H1 (cell line): ENCODE results near the gene MTPN. TPM values are rescaled to one million over a fixed set of nuclear protein-coding genes. Genes with fewer than 3 reads are reported as not detected.

ENCODE experiments used
- CTCF ChIA-PET: fragments of 300-600 bp; sonication (Branson Sonifier 250); formaldehyde crosslinking; loops from one replicate; lab custom pipeline; 2021; ENCODE audit not compliant: partially characterized antibody; lab: Charles Lee
- POLR2A ChIA-PET: fragments of 300-600 bp; sonication (Branson Sonifier 250); formaldehyde crosslinking; loops from one replicate; lab custom pipeline; 2021; ENCODE audit warnings: inconsistent platforms; ENCODE audit not compliant: partially characterized antibody; lab: Charles Lee
- DNase-seq, 2 experiments: peaks; one replicate each; pipeline versions ENCODE4 v3.0.0 to v3.0.0-alpha.2; 2010 to 2022; ENCODE audit warnings: low spot score in 2 of 2, low read depth in 1 of 2, mixed read lengths in 1 of 2
- FAIRE-seq: peaks from 2 replicates; lab custom pipeline; 2011; peaks lifted over from hg19 to GRCh38; lab: Jason Lieb, UNC
- H2AFZ ChIP-seq: 2 replicates; pipeline ENCODE4 v1.8.1; 2012; ENCODE audit warnings: low read length, inconsistent platforms
- H2AK5ac ChIP-seq: 2 replicates; pipeline ENCODE4 v1.6.1; 2013; ENCODE audit warnings: low read depth, low read length
- H2BK120ac ChIP-seq: replicated peaks from 2 replicates; pipeline ENCODE3; 2013; ENCODE audit warnings: low read depth, low read length, inconsistent platforms
- H2BK12ac ChIP-seq: 2 replicates; pipeline ENCODE4 v1.6.1; 2013; ENCODE audit warnings: low read depth, low read length
- H2BK15ac ChIP-seq: 2 replicates; pipeline ENCODE4 v1.6.1; 2013; ENCODE audit warnings: low read length
- H2BK20ac ChIP-seq: 2 replicates; pipeline ENCODE4 v1.6.1; 2013; ENCODE audit warnings: low read length
- H2BK5ac ChIP-seq: 2 replicates; pipeline ENCODE4 v1.6.1; 2013; ENCODE audit warnings: low read depth, low read length
- H3K14ac ChIP-seq: 2 replicates; pipeline ENCODE4 v1.6.1; 2013; ENCODE audit warnings: inconsistent platforms; ENCODE audit not compliant: insufficient read length
- H3K18ac ChIP-seq: 2 replicates; pipeline ENCODE4 v1.6.1; 2013; ENCODE audit warnings: low read length; ENCODE audit errors: extremely low read depth
- H3K23ac ChIP-seq: 2 replicates; pipeline ENCODE4 v1.6.1; 2013; ENCODE audit warnings: inconsistent platforms; ENCODE audit not compliant: insufficient read length
- H3K23me2 ChIP-seq: 2 replicates; pipeline ENCODE4 v1.6.1; 2013; ENCODE audit warnings: low read depth, low read length
- H3K27ac ChIP-seq: 2 replicates; pipeline ENCODE4 v1.6.1; 2011; ENCODE audit warnings: low read depth, low read length, inconsistent platforms
- H3K27me3 ChIP-seq, 4 experiments: replicated peaks in 1 of 4; 1 replicate in 1 of 4; 2 replicates in 3 of 4; pipeline versions ENCODE4 v1.6.1 to v1.8.1; 2011 to 2013; ENCODE audit warnings: low read length in 3 of 4, mild to moderate bottlenecking in 3 of 4, inconsistent platforms in 2 of 4, mixed read lengths in 2 of 4, moderate library complexity in 1 of 4; ENCODE audit not compliant: control insufficient read depth in 3 of 4, insufficient read depth in 3 of 4; ENCODE audit errors: extremely low read depth in 1 of 4
- H3K36me3 ChIP-seq, 4 experiments: 2 replicates each; pipeline versions ENCODE4 v1.6.1 to v1.8.1; 2011 to 2013; ENCODE audit warnings: mild to moderate bottlenecking in 4 of 4, low read length in 3 of 4, moderate library complexity in 2 of 4, control low read depth in 1 of 4, inconsistent platforms in 1 of 4; ENCODE audit not compliant: insufficient read depth in 4 of 4, control insufficient read depth in 2 of 4
- H3K4ac ChIP-seq: replicated peaks from 2 replicates; pipeline ENCODE3; 2013; ENCODE audit warnings: low read length, low read depth, mixed read lengths, inconsistent platforms; ENCODE audit not compliant: insufficient read length
- H3K4me1 ChIP-seq, 4 experiments: replicated peaks in 1 of 4; 1 replicate in 1 of 4; 2 replicates in 3 of 4; pipeline versions ENCODE4 v1.6.1 to v1.8.1; 2011 to 2013; ENCODE audit warnings: low read length in 3 of 4, inconsistent platforms in 2 of 4, mixed read lengths in 1 of 4; ENCODE audit not compliant: insufficient read depth in 4 of 4, control insufficient read depth in 3 of 4
- H3K4me2 ChIP-seq, 2 experiments: 2 replicates each; pipeline versions ENCODE4 v1.6.1 to v1.8.1; 2011 to 2013; ENCODE audit warnings: low read depth in 2 of 2, low read length in 2 of 2, control low read depth in 1 of 2, inconsistent platforms in 1 of 2, mild to moderate bottlenecking in 1 of 2; ENCODE audit not compliant: insufficient read depth in 1 of 2
- H3K4me3 ChIP-seq, 4 experiments: fragments of 200-600, 300-600 bp in 1 of 4; sonication (generic), shearing (Covaris generic), sonication (Bioruptor Twin) in 1 of 4; 2 replicates each; pipeline versions ENCODE4 v1.5.1 to v1.8.1; 2011 to 2016; ENCODE audit warnings: low read length in 4 of 4, low read depth in 3 of 4, control low read depth in 2 of 4, inconsistent platforms in 2 of 4, mild to moderate bottlenecking in 2 of 4, mixed read lengths in 1 of 4, moderate library complexity in 1 of 4; ENCODE audit not compliant: insufficient read depth in 2 of 4; ENCODE audit errors: extremely low read depth in 1 of 4
- H3K56ac ChIP-seq: replicated peaks from 2 replicates; pipeline ENCODE3; 2013; ENCODE audit warnings: low read depth, mild to moderate bottlenecking, mixed read lengths, low read length, inconsistent platforms; ENCODE audit not compliant: insufficient read length
- H3K79me1 ChIP-seq: 2 replicates; pipeline ENCODE4 v1.6.1; 2013; ENCODE audit warnings: low read depth, low read length, control low read depth
- H3K79me2 ChIP-seq, 2 experiments: 2 replicates each; pipeline versions ENCODE4 v1.6.1 to v1.8.1; 2012 to 2013; ENCODE audit warnings: low read length in 2 of 2, mild to moderate bottlenecking in 2 of 2, inconsistent platforms in 1 of 2; ENCODE audit not compliant: insufficient read depth in 2 of 2, control insufficient read depth in 1 of 2
- H3K9ac ChIP-seq, 4 experiments: replicated peaks in 1 of 4; 1 replicate in 1 of 4; 2 replicates in 3 of 4; pipeline versions ENCODE4 v1.6.1 to v1.8.1; 2011 to 2013; ENCODE audit warnings: low read depth in 3 of 4, low read length in 3 of 4, control low read depth in 2 of 4, mild to moderate bottlenecking in 2 of 4, moderate library complexity in 2 of 4, inconsistent platforms in 1 of 4; ENCODE audit errors: extremely low read depth in 1 of 4
- H3K9me3 ChIP-seq, 2 experiments: 2 replicates each; pipeline versions ENCODE4 v1.6.1 to v1.8.1; 2012 to 2013; ENCODE audit warnings: mild to moderate bottlenecking in 2 of 2, moderate library complexity in 2 of 2, control low read depth in 1 of 2, inconsistent platforms in 1 of 2, low read depth in 1 of 2, low read length in 1 of 2, mixed read lengths in 1 of 2; ENCODE audit not compliant: insufficient read depth in 2 of 2
- H4K20me1 ChIP-seq, 2 experiments: replicated peaks in 1 of 2; 2 replicates each; pipeline versions ENCODE3 to v1.8.1; 2011 to 2013; ENCODE audit warnings: inconsistent platforms in 2 of 2, low read length in 2 of 2, mild to moderate bottlenecking in 1 of 2; ENCODE audit not compliant: insufficient read depth in 2 of 2, control insufficient read depth in 1 of 2
- H4K5ac ChIP-seq: 2 replicates; pipeline ENCODE4 v1.6.1; 2013; ENCODE audit warnings: low read length, low read depth, mixed read lengths, inconsistent platforms; ENCODE audit not compliant: insufficient read length
- H4K8ac ChIP-seq: 2 replicates; pipeline ENCODE4 v1.8.0; 2013; ENCODE audit warnings: mild to moderate bottlenecking, moderate library complexity, low read length, inconsistent platforms; ENCODE audit not compliant: insufficient read depth; ENCODE audit errors: extremely low read depth
- H4K91ac ChIP-seq: replicated peaks from 2 replicates; pipeline ENCODE3; 2013; ENCODE audit warnings: low read length, mixed read lengths, inconsistent platforms; ENCODE audit not compliant: insufficient read length
- ATF3 ChIP-seq: IDR thresholded peaks from 2 replicates; pipeline ENCODE4 v1.6.1; 2011; ENCODE audit warnings: low read depth, mild to moderate bottlenecking, low read length; ENCODE audit not compliant: insufficient read depth
- BRCA1 ChIP-seq: IDR thresholded peaks from 2 replicates; pipeline ENCODE4 v1.6.1; 2012; ENCODE audit warnings: low read depth, low read length, improper control_type of control experiment
- HDAC6 ChIP-seq: IDR thresholded peaks from one replicate; pipeline ENCODE4 v1.7.1; 2012; ENCODE audit warnings: low read depth, mild to moderate bottlenecking, inconsistent platforms, low read length, moderate library complexity
- POU5F1 ChIP-seq: IDR thresholded peaks from 2 replicates; pipeline ENCODE4 v1.6.1; 2011; ENCODE audit warnings: low read depth, mild to moderate bottlenecking, low read length, moderate library complexity
- SIRT6 ChIP-seq: IDR thresholded peaks from one replicate; pipeline ENCODE4 v1.7.1; 2012; ENCODE audit warnings: low read length, inconsistent platforms
- SRF ChIP-seq: IDR thresholded peaks from 2 replicates; pipeline ENCODE4 v1.6.1; 2011; ENCODE audit warnings: mild to moderate bottlenecking, low read depth, low read length, moderate library complexity
- TAF1 ChIP-seq: IDR thresholded peaks from 2 replicates; pipeline ENCODE4 v1.6.1; 2011; ENCODE audit warnings: mild to moderate bottlenecking, low read depth, low read length
- TAF7 ChIP-seq: optimal IDR thresholded peaks from 2 replicates; pipeline ENCODE3; 2011; ENCODE audit warnings: low read depth, mild to moderate bottlenecking, inconsistent platforms, low read length, moderate library complexity, borderline replicate concordance
- YY1 ChIP-seq: IDR thresholded peaks from 2 replicates; pipeline ENCODE4 v1.6.1; 2011; ENCODE audit warnings: low read depth, mild to moderate bottlenecking, low read length
- polyA plus RNA-seq, 7 experiments: library from polyadenylated mRNA; depleted of rRNA in 3 of 7; stranded (reverse) in 5 of 7; unstranded in 2 of 7; fragments of >200 nt in 5 of 7; fragments of 200-250 nt in 2 of 7; gene quantifications; 1 replicate in 5 of 7; 2 replicates in 1 of 7; 4 replicates in 1 of 7; pipeline versions ENCODE4 v1.2.1 to v1.2.3, GENCODE V29; 2011 to 2013; ENCODE audit warnings: missing spikeins in 2 of 7, mixed read lengths in 2 of 7
- total RNA-seq: library from RNA; stranded (reverse); fragmentation: NEBNext Ultra II Directional; extraction: Animal tissue kit (Norgen Biotek cat#: 25700); gene quantifications from 2 replicates; pipeline ENCODE4 v1.2.1, GENCODE V29; 2021
- TF ChIP-seq, protein P1 (sequence below): IDR thresholded peaks from 2 replicates; pipeline ENCODE4 v1.6.1; 2012; ENCODE audit warnings: low read length, inconsistent platforms

The MTPN gene
- total and polyA plus RNA-seq, 2 of the 8 experiments (the other 6 are each of a cell fraction or from before 2014, with no cell fraction given) = 33.0 to 101 TPM

- H2BK120ac ChIP-seq = no peak overlapping the region
- FAIRE-seq = no peak
- peaks cover 2 to 21% of the 10 kb centered on the region in 2 experiments; a peak in 3 of 4 replicates for H3K79me2 ChIP-seq
- H3K9me3 ChIP-seq = no peaks in the 10 kb centered on the region
- no peak overlapping the region for H3K9ac ChIP-seq
- H2BK15ac ChIP-seq = no peak overlapping the region
- no peaks in the 10 kb centered on the region for H3K27me3 ChIP-seq
- H3K14ac ChIP-seq = no peak overlapping the region
- H2BK5ac ChIP-seq = no peak overlapping the region
- H2AK5ac ChIP-seq = no peak overlapping the region
- H3K36me3 ChIP-seq = peaks cover 0 to 3% (median 0%) of the 10 kb centered on the region in 4 experiments; a peak in 1 of 8 replicates
- no peak overlapping the region for H4K5ac ChIP-seq
- H3K4me2 ChIP-seq = no peak overlapping the region
- no peak overlapping the region for H3K18ac ChIP-seq
- H2BK20ac ChIP-seq = no peak overlapping the region
- ChIA-PET POLR2A (no interaction called here), CTCF (no interaction called here)
- no peak overlapping the region for H3K27ac ChIP-seq
- H3K79me1 ChIP-seq = no peaks in the 10 kb centered on the region
- no peak overlapping the region for H3K4me3 ChIP-seq
- no peak overlapping the region for H4K8ac ChIP-seq
- no peak overlapping the region for H2BK12ac ChIP-seq
- no peak for DNase-seq
- H2AFZ ChIP-seq = no peak overlapping the region
- peaks cover 2% of the 10 kb centered on the region for H3K23me2 ChIP-seq
- H4K91ac ChIP-seq = no peak overlapping the region
- H3K23ac ChIP-seq = no peak overlapping the region
- peaks cover 0 to 8% (median 2%) of the 10 kb centered on the region in 4 experiments; a peak in 3 of 7 replicates for H3K4me1 ChIP-seq
- H3K4ac ChIP-seq = no peak overlapping the region
- no peaks in the 10 kb centered on the region for H4K20me1 ChIP-seq
- H3K56ac ChIP-seq = no peak overlapping the region
- no peak for TF ChIP-seq BRCA1
- no peak for TF ChIP-seq SRF
- no peak for TF ChIP-seq HDAC6
- TF ChIP-seq, protein P1, sequence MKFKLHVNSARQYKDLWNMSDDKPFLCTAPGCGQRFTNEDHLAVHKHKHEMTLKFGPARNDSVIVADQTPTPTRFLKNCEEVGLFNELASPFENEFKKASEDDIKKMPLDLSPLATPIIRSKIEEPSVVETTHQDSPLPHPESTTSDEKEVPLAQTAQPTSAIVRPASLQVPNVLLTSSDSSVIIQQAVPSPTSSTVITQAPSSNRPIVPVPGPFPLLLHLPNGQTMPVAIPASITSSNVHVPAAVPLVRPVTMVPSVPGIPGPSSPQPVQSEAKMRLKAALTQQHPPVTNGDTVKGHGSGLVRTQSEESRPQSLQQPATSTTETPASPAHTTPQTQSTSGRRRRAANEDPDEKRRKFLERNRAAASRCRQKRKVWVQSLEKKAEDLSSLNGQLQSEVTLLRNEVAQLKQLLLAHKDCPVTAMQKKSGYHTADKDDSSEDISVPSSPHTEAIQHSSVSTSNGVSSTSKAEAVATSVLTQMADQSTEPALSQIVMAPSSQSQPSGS = no peak
- TF ChIP-seq SIRT6 = no peak
- no peak for TF ChIP-seq TAF1
- no peak for TF ChIP-seq TAF7
- no peak for TF ChIP-seq YY1
- no peak for TF ChIP-seq ATF3
- no peak for TF ChIP-seq POU5F1
Observed at GRCh38 chr7:135979471-135980011, 2.4 kb upstream of the MTPN start.
